Measurements from ENCODE around the gene CDCA7.

GRCh38 chr2:173417341-173417740 lies 62.7 kb downstream of the CDCA7 start:
- TF ChIP-seq CTCF (IDR thresholded peaks at IDR 0.05; ENCODE audit: extremely low read depth in 1 of 2, insufficient read depth in 1 of 2, low read depth in 1 of 2, low read length in 2 of 2) (no peak), POLR2AphosphoS5 (IDR thresholded peaks at IDR 0.05; ENCODE audit: insufficient read depth, low read depth, low read length) (no peak), GATA2 (IDR thresholded peaks at IDR 0.05; ENCODE audit: insufficient read depth, insufficient read length, low read depth, low read length) (no peak), EZH2 (IDR thresholded peaks at IDR 0.05; ENCODE audit: borderline replicate concordance, low read depth, low read length, severe bottlenecking) (no peak)

Measured in endothelial cell of umbilical vein (primary cell).